Measurements from ENCODE around the gene TMEM88. TPM values are rescaled to one million over a fixed set of nuclear protein-coding genes. Genes with fewer than 3 reads are reported as not detected.
A peak's percentile ranks its signal among the peaks of the same experiment; 100 is the strongest.

Gene TMEM88
- total and polyA plus RNA-seq, 2 of the 13 experiments (the other 11 are each of a cell fraction or from before 2014, with no cell fraction given) = 0.31 to 0.66 TPM

- Histone ChIP-seq H3K9me3 (ENCODE audit: low read length) (no peaks in the 10 kb centered on the region), H3K4me3 (replicated peaks in 1 of 3; ENCODE audit: insufficient read depth in 1 of 3, low read depth in 2 of 3, low read length in 3 of 3) (peak overlapping the region; percentile 45 to 76 (median 68)), H3K27ac (ENCODE audit: extremely low read length, insufficient read depth, low read length) (peak overlapping the region; percentile 48), H3K4me2 (ENCODE audit: low read depth, low read length) (peak overlapping the region; percentile 92), H3K9ac (ENCODE audit: insufficient read depth, low read depth, low read length) (peak overlapping the region; percentile 55; the same call in 1 of the 2 replicates), H3K4me1 (ENCODE audit: insufficient read depth, low read length) (peaks cover 48% of the 10 kb centered on the region), H4K20me1 (ENCODE audit: insufficient read depth, low read length) (no peaks in the 10 kb centered on the region), H3K27me3 (ENCODE audit: control insufficient read depth in 1 of 2, insufficient read depth in 2 of 2, low read length in 2 of 2) (peaks cover 1 to 19% of the 10 kb centered on the region in 2 experiments; a peak in 2 of 5 replicates), H3K79me2 (ENCODE audit: insufficient read depth, low read length) (no peaks in the 10 kb centered on the region), H3K36me3 (replicated peaks in 1 of 2; ENCODE audit: control insufficient read depth in 1 of 2, insufficient read depth in 2 of 2, low read length in 2 of 2) (no peaks in the 10 kb centered on the region), H2AFZ (ENCODE audit: low read length) (peak overlapping the region; percentile 54)
- WGBS (ENCODE audit: low lambda C conversion rate) = 2% methylated on average over 22 of the region's 30 CpGs
- ATAC-seq (peak; percentile 22), FAIRE-seq (no peak), DNase-seq (ENCODE audit: low spot score) (no peak)
- intact Hi-C loops (cut with micrococcal nuclease; ENCODE audit: unreplicated experiment) (loop anchor here (1.0 kb wide), 1 partner anchor 23 kb away; no protein-coding TSS in a partner anchor), in situ Hi-C loops (cut with HindIII; ENCODE audit: extremely low pct_ligation_motif_present, low pct_unique_long_range_greater_than_20kb) (no loop called here)
- no TSS peak for BruUV-seq (replicated peaks)
- CTCF ChIA-PET (ENCODE audit: low intra/inter-chr PET ratio, low total read pairs) = no interaction called here
- POLR2A ChIA-PET = interaction anchor here (0.7 to 1.7 kb wide), 4 partner anchors 18 to 53 kb away, joined by 3 to 6 read pairs (median 4); partner anchors contain the start of genes KDM6B and NAA38
- TF ChIP-seq SRF (IDR thresholded peaks at IDR 0.05; ENCODE audit: low read depth, low read length) (no peak), CTCF (CRISPR knock-in tag; IDR thresholded peaks at IDR 0.05) (peak; percentile 1; the same call in 1 of the 2 replicates), ATF3 (CRISPR knock-in tag; IDR thresholded peaks at IDR 0.05) (peak; percentile 17; the same call in 1 of the 2 replicates), LCORL (IDR thresholded peaks at IDR 0.05) (no peak), LCORL (CRISPR knock-in tag; IDR thresholded peaks at IDR 0.05) (0 out of 2 replicates have a peak, but pooled peaks have one; percentile 26), XRCC5 (optimal IDR thresholded peaks at IDR 0.05; ENCODE audit: low read length) (no peak), ASH2L (IDR thresholded peaks at IDR 0.05; ENCODE audit: insufficient read length, low read depth, low read length) (peak; percentile 3), MAZ (IDR thresholded peaks at IDR 0.05; ENCODE audit: borderline replicate concordance, low read depth, low read length) (no peak), MAZ (CRISPR knock-in tag; IDR thresholded peaks at IDR 0.05; ENCODE audit: low read depth) (0 out of 2 replicates have a peak, but pooled peaks have one; percentile 28), ZSCAN21 (CRISPR knock-in tag; IDR thresholded peaks at IDR 0.05; ENCODE audit: borderline replicate concordance) (no peak), ZNF800 (CRISPR knock-in tag; IDR thresholded peaks at IDR 0.05) (no peak), ZNF605 (CRISPR knock-in tag; IDR thresholded peaks at IDR 0.05) (no peak), ZNF879 (CRISPR knock-in tag; IDR thresholded peaks at IDR 0.05) (no peak), NFATC3 (CRISPR knock-in tag; IDR thresholded peaks at IDR 0.05) (no peak), ZNF687 (CRISPR knock-in tag; IDR thresholded peaks at IDR 0.05) (peak; percentile 41; the same call in 1 of the 2 replicates)
Observed at GRCh38 chr17:7886227-7887037, 31.6 kb downstream of the TMEM88 start.

Measured in HepG2 (cell line).